ENCODE measurements around the gene RNF123.

DNA sequence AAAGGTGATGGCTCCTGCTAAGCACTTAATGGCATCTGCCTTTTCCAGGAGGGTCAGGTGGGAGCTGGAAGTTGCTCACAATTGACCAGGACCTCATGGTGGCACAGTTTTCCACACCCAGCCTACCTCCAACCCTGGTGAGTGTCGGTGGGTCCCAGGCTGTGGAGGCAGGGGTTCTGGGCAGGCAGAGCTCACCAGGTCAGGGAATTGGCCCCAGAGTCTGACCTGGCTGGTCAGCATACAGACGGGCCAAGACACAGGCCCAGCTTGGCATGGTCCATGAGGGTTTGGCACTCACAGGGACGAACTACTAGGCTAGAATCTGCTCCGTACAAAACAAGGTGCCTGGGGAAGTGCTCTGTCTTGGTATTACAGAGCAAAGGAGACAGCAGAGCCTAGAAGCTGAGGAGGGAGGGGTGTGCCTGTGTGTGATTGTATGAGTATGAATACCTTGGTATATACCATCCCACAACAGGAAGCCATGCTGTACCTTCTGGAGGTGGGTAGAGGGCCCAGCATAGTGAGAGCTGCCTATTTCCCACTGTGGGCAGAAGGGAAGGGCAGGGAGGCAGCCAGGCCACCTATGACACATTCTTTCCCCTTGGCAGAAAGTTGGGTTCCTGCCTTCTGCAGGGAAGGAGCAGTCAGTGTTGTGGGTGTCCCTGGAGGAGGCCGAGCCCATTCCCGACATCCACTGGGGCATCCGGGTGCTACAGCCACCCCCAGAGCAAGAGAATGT, 8.7 kb upstream of the RNF123 start:
- TF ChIP-seq, protein P1, sequence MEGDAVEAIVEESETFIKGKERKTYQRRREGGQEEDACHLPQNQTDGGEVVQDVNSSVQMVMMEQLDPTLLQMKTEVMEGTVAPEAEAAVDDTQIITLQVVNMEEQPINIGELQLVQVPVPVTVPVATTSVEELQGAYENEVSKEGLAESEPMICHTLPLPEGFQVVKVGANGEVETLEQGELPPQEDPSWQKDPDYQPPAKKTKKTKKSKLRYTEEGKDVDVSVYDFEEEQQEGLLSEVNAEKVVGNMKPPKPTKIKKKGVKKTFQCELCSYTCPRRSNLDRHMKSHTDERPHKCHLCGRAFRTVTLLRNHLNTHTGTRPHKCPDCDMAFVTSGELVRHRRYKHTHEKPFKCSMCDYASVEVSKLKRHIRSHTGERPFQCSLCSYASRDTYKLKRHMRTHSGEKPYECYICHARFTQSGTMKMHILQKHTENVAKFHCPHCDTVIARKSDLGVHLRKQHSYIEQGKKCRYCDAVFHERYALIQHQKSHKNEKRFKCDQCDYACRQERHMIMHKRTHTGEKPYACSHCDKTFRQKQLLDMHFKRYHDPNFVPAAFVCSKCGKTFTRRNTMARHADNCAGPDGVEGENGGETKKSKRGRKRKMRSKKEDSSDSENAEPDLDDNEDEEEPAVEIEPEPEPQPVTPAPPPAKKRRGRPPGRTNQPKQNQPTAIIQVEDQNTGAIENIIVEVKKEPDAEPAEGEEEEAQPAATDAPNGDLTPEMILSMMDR (IDR thresholded peaks at IDR 0.05), result no peak
- no peak for TF ChIP-seq ZFX (IDR thresholded peaks at IDR 0.05; ENCODE audit: borderline replicate concordance)

Measured in 22Rv1 (cell line).